ENCODE results near the gene GRID2. TPM values are rescaled to one million over a fixed set of nuclear protein-coding genes. Genes with fewer than 3 reads are reported as not detected.
"Not testable (repeated sequence)": the region's sequence is repeated elsewhere in the genome, so short reads cannot be mapped to it uniquely, and the experiment has no call there.

Gene GRID2
- total RNA-seq, 2 experiments from 2014 or later: not detected

DNA sequence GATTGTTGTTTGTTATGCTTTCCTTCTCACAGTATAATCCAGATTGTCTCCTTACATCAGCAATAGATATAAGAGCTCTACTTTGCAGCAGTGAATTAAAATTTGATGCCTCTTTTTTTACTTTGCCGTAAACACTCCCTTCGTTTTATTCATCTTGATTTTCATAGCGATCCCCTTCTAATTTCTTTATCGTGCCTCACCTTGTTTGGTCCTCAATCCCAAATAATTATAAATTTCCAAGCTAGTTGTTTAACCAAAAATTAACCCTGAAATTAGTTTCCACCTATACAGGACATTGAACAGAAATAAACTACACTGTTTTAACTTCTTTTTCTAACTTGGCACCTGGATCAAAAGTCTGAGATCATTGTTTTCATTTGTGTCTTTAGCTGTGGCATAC is 35.1 kb upstream of the GRID2 start:
- Mint-ChIP-seq H3K27me3 (ENCODE audit: low read depth) (no peaks in the 10 kb centered on the region), H3K27ac (no peak overlapping the region), H3K9me3 (peaks cover 4% of the 10 kb centered on the region), H3K36me3 (ENCODE audit: low read depth) (no peaks in the 10 kb centered on the region), H3K4me1 (ENCODE audit: low read depth) (no peaks in the 10 kb centered on the region), H3K4me3 (no peak overlapping the region)
- intact Hi-C loops (cut with micrococcal nuclease): no loop called here
- no peak for DNase-seq
- CTCF ChIA-PET: no interaction called here

DNA sequence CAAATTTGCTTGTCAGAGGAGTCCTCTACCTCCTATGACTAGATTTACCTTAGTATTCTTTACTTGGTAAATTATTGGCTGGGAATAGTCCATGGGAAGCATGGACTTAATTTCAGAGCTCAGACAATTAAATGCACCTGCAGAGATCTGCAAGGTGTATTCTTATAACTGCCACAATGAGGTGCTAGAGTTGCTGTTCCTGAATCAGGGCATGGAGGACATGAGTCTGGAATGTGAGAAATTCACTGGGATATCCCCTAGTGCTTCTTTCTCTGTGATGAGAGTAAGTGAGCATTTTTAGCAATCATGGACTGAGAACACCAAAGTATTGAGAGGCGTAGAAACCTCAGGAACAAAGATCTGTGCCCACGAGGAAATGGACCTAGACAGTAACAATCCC is 32.9 kb upstream of the GRID2 start:
- Mint-ChIP-seq H3K4me3 (no peak overlapping the region), H3K4me1 (ENCODE audit: low read depth) (no peaks in the 10 kb centered on the region), H3K27ac (no peak overlapping the region), H3K36me3 (ENCODE audit: low read depth) (no peaks in the 10 kb centered on the region), H3K27me3 (ENCODE audit: low read depth) (no peaks in the 10 kb centered on the region), H3K9me3 (peaks cover 4% of the 10 kb centered on the region)
- intact Hi-C loops (cut with micrococcal nuclease): no loop called here
- no peak for DNase-seq
- CTCF ChIA-PET: interaction anchor here (0.6 kb wide), 1 partner anchor 65 kb away, joined by 4 read pairs; no protein-coding TSS in a partner anchor

DNA sequence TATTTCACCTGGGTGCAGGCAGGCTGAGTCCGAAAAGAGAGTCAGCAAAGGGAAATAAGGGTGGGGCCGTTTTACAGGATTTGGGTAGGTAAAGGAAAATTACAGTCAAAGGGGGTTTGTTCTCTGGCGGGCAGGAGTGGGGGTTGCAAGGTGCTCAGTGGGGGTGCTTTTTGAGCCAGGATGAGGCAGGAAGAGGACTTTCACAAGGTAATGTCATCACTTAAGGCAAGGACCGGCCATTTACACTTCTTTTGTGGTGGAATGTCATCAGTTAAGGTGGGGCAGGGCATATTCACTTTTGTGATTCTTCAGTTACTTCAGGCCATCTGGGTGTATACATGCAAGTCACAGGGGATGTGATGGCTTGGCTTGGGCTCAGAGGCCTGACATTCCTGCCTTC is 32.2 kb upstream of the GRID2 start:
- intact Hi-C loops (cut with micrococcal nuclease); H3K9me3 Mint-ChIP-seq; H3K36me3 Mint-ChIP-seq (ENCODE audit: low read depth); H3K4me3 Mint-ChIP-seq; H3K27ac Mint-ChIP-seq; CTCF ChIA-PET; H3K27me3 Mint-ChIP-seq (ENCODE audit: low read depth); H3K4me1 Mint-ChIP-seq (ENCODE audit: low read depth); DNase-seq: not testable (repeated sequence)

DNA sequence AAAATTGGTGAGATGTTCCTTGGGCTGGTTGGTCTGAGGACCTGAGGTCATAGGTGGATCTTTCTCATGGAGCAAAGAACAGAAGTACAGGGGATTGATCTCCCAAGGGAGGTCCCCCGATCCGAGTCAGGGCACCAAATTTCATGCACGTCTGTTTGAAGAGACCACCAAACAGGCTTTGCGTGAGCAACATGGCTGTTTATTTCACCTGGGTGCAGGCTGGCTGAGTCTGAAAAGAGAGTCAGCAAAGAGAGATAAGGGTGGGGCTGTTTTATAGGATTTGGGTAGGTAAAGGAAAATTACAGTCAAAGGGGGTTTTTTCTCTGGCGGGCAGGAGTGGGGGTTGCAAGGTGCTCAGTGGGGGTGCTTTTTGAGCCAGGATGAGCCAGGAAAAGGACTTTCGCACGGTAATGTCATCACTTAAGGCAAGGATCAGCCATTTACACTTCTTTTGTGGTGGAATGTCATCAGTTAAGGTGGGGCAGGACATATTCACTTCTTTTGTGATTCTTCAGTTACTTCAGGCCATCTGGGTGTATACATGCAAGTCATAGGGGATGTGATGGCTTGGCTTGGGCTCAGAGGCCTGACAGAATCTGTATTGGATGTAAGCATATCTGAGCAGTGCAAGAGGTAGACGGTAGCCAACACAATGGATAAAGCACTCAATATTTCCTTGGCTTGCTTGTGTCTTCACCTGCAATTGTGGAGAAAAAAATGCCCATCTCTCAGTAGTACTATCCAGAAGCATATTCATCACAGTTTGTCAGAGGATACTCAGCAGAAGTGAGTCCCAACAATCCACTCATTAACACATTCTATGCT is 26.5 kb upstream of the GRID2 start:
- CTCF ChIA-PET; H3K4me1 Mint-ChIP-seq (ENCODE audit: low read depth); H3K27me3 Mint-ChIP-seq (ENCODE audit: low read depth): not testable (repeated sequence)

DNA sequence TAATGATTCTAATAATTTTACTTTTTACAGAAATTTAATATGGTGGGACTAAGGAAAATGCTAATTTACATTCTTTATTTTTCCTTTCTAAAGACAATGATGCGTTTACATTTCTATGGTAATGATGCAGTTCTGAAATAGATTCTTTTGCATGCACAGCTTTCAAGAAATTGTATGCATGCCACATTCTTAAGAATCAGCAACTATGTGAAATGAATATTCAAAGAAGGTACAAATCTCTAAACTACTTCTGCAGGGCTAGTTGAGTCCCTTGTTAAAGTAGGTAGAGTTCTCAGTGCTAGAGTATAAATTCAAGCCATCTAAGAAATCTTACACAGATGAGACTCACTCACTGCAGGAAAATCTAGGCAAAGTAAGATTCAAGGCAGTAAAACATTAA is 24.5 kb upstream of the GRID2 start:
- no peak for DNase-seq
- H3K27me3 Mint-ChIP-seq (ENCODE audit: low read depth): no peaks in the 10 kb centered on the region
- intact Hi-C loops (cut with micrococcal nuclease): no loop called here
- H3K4me1 Mint-ChIP-seq (ENCODE audit: low read depth): no peaks in the 10 kb centered on the region
- H3K9me3 Mint-ChIP-seq: peaks cover 1% of the 10 kb centered on the region
- H3K36me3 Mint-ChIP-seq (ENCODE audit: low read depth): no peaks in the 10 kb centered on the region
- no peak overlapping the region for H3K4me3 Mint-ChIP-seq
- CTCF ChIA-PET: no interaction called here
- no peak overlapping the region for H3K27ac Mint-ChIP-seq

More for the DNA sequence above, 26.5 kb upstream of the GRID2 start:
- H3K4me3 Mint-ChIP-seq; DNase-seq; H3K9me3 Mint-ChIP-seq; H3K27ac Mint-ChIP-seq; intact Hi-C loops (cut with micrococcal nuclease); H3K36me3 Mint-ChIP-seq (ENCODE audit: low read depth): not testable (repeated sequence)

DNA sequence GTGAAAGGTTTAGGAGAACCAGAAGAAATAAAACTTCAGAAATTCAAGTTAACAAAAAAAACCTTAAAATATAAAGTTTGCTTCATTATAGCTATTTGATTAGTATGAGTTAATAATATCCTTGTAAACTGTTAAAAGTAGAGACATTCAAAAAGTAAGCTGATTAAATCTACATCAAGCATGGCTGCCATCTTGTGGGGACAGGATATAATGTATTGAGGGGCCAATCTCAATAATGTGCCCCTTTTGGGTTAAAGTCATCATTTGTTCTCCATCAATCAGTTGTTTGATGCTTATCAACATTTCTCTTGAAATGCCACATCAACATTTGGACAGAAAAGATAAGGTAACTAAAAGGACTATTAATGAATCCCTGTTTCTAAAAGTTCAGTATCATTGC is 4.6 kb upstream of the GRID2 start:
- Mint-ChIP-seq H3K9me3 (no peaks in the 10 kb centered on the region), H3K4me1 (ENCODE audit: low read depth) (no peaks in the 10 kb centered on the region), H3K4me3 (no peak overlapping the region), H3K27ac (no peak overlapping the region), H3K27me3 (ENCODE audit: low read depth) (peaks cover 11% of the 10 kb centered on the region), H3K36me3 (ENCODE audit: low read depth) (no peaks in the 10 kb centered on the region)
- intact Hi-C loops (cut with micrococcal nuclease): no loop called here
- CTCF ChIA-PET: no interaction called here
- no peak for DNase-seq

DNA sequence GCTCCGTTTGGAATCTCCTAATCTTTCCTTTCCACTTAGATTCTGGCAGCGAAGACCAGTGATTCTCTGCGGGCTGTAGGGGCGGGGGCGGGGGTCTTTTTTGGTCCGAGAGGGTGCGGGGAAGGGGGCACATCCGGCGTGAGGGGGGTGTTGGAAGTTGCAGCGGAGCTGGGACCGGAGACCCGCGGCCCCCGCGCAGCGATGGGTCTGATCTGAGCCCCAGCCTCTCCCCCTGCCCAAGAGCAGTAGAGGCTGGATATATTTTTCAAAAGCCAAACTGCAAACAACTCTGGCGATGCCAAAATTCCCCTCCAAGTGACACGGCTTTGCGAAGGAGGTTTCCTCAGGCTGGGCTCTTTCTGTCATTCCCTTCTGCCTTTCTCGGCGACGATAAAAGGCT is 355 bp downstream of the GRID2 start:
- H3K27ac Mint-ChIP-seq: no peak overlapping the region
- H3K4me1 Mint-ChIP-seq (ENCODE audit: low read depth): peaks cover 8% of the 10 kb centered on the region
- DNase-seq: no peak
- CTCF ChIA-PET: no interaction called here
- H3K27me3 Mint-ChIP-seq (ENCODE audit: low read depth): peaks cover 38% of the 10 kb centered on the region
- intact Hi-C loops (cut with micrococcal nuclease): no loop called here
- H3K9me3 Mint-ChIP-seq: peaks cover 1% of the 10 kb centered on the region
- no peak overlapping the region for H3K4me3 Mint-ChIP-seq
- peaks cover 2% of the 10 kb centered on the region for H3K36me3 Mint-ChIP-seq (ENCODE audit: low read depth)

DNA sequence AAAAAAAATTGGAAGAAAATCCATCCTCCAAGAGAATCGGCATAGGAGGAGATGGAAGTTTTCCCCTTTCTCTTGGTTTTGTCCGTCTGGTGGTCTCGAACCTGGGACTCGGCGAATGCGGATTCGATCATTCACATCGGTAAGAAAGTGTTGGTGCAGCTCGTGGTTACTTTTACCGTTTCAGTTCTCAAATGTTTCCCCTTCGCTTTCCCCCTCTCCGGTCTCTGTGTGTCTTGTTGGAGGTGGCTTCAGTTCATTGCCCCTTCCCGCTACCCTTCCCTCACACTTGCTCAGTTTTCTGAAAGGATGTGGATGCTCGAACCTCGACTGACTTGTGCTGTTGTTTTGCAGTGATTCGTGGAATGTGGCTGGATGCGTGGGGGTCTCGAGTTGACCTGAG is 840 bp downstream of the GRID2 start:
- Mint-ChIP-seq H3K4me3 (no peak overlapping the region), H3K36me3 (ENCODE audit: low read depth) (peaks cover 2% of the 10 kb centered on the region), H3K27ac (no peak overlapping the region), H3K27me3 (ENCODE audit: low read depth) (peaks cover 38% of the 10 kb centered on the region), H3K9me3 (peaks cover 1% of the 10 kb centered on the region), H3K4me1 (ENCODE audit: low read depth) (peaks cover 8% of the 10 kb centered on the region)
- no peak for DNase-seq
- CTCF ChIA-PET: no interaction called here
- intact Hi-C loops (cut with micrococcal nuclease): no loop called here

DNA sequence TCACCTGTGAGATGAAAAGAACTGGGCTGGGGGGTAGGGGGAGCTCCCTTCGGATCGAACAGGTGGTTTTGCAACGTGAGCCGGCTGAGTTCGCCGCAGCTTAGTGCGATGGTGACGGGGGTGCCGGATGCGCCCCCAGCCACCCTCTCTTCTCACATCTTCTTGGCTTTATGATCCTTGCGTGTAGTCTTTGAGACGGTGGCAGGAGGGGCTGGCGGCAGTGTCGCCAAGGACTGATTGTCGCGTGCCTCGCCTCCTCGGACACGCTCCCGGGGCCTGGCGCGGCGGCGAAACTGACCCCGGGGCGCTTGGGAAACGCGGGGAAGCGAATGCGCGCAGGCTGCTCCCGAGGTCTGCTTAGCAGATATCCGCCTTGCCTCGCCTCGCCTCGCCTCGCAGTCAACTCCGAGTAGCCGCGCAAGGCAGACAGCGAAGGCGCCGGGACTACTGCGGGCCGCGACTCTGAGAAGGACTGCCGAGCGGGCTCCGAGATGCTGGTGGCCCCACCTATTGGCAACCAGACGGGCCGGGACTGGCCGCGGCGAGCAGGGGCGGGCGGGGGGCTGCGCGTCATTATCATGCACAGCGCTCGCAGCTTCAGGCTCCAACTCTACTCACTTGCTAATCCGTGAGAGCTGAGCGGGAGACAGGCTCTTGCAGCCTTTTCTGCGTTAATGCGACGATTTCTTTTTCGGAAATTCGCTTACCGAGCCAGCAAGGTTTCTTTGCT is 1.5 kb downstream of the GRID2 start:
- peaks cover 38% of the 10 kb centered on the region for H3K27me3 Mint-ChIP-seq (ENCODE audit: low read depth)
- H3K4me3 Mint-ChIP-seq: no peak overlapping the region
- intact Hi-C loops (cut with micrococcal nuclease): no loop called here

DNA sequence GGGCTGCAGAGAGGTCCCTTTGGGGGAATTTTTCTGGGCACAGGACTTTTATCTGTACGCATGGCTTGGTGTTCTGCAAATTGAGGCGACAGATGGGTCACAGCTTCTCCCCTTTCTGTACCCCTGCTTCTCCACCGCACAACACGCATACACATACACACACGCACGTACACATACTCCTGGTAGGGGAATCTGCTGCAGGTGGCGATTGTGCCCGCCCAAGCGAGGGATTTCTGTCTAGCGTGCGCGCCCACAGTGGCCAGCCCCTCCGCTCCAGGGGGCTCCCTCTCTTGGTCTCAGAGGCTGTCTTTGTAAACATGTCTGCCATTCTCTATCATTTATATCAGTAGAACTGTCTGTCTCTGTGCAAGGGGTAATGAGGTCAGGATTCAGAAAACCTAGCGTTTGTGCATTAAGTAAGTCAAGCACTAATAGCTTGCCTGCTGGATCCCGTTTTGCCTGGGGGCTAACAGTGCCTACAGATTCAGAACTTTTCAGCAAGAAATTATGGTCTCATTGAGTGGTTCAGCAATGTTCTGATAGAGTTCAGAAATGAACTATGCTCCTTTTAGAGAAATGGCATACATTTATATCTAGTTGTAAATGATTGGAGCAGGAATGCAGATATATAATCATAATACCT is 2.2 kb downstream of the GRID2 start:
- Mint-ChIP-seq H3K36me3 (ENCODE audit: low read depth) (peaks cover 2% of the 10 kb centered on the region), H3K27me3 (ENCODE audit: low read depth) (peaks cover 38% of the 10 kb centered on the region), H3K4me3 (no peak overlapping the region), H3K9me3 (peaks cover 1% of the 10 kb centered on the region), H3K27ac (no peak overlapping the region), H3K4me1 (ENCODE audit: low read depth) (peaks cover 8% of the 10 kb centered on the region)
- CTCF ChIA-PET: no interaction called here
- no peak for DNase-seq
- intact Hi-C loops (cut with micrococcal nuclease): no loop called here

More for the DNA sequence above, 1.5 kb downstream of the GRID2 start:
- H3K36me3 Mint-ChIP-seq (ENCODE audit: low read depth): peaks cover 2% of the 10 kb centered on the region
- peaks cover 1% of the 10 kb centered on the region for H3K9me3 Mint-ChIP-seq
- H3K27ac Mint-ChIP-seq: no peak overlapping the region
- CTCF ChIA-PET: no interaction called here
- peaks cover 8% of the 10 kb centered on the region for H3K4me1 Mint-ChIP-seq (ENCODE audit: low read depth)
- DNase-seq: no peak

DNA sequence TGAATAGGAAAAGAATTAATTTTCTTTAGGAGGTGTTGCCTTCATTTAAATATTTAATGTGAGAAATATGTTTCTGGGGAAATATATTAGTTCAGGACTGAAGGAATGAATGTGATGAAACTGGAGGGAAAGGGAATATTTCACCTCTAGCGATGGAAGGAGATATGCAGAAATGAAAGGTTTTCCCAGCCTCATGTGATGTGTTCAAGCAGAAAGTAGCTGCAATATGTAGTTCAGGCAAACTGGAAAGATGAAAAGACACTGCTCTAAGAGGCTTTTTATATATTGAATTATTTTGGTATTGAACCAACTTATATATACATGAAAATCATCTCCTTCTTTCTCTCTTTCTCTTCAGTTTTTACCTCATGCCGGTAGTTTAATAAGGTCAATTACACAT is 3.4 kb downstream of the GRID2 start:
- H3K9me3 Mint-ChIP-seq: peaks cover 1% of the 10 kb centered on the region
- no peak overlapping the region for H3K27ac Mint-ChIP-seq
- peaks cover 2% of the 10 kb centered on the region for H3K36me3 Mint-ChIP-seq (ENCODE audit: low read depth)
- intact Hi-C loops (cut with micrococcal nuclease): no loop called here
- DNase-seq: no peak
- CTCF ChIA-PET: no interaction called here
- H3K4me1 Mint-ChIP-seq (ENCODE audit: low read depth): peaks cover 8% of the 10 kb centered on the region
- no peak overlapping the region for H3K4me3 Mint-ChIP-seq
- H3K27me3 Mint-ChIP-seq (ENCODE audit: low read depth): peaks cover 36% of the 10 kb centered on the region

DNA sequence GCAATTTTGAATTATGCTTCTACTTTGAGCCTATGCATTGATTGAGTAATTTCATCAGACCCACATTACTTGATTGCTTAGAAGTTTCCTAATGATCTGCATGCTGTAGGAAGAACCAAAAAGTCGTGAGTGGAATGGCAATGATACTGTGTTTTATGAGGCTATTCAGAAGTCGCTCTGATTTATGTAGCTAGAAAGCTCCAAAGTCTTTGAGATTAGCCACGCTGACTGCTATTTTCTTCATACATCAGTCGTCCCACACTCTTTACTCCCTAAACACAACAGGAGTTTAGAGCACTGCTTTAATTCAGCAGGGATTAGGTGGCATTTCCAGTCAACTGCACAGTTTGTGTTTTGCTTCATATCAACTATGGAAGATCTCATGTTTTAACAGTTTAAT is 4.1 kb downstream of the GRID2 start:
- no peak for DNase-seq
- peaks cover 2% of the 10 kb centered on the region for H3K36me3 Mint-ChIP-seq (ENCODE audit: low read depth)
- no peak overlapping the region for H3K27ac Mint-ChIP-seq
- intact Hi-C loops (cut with micrococcal nuclease): no loop called here
- no peak overlapping the region for H3K4me3 Mint-ChIP-seq
- peaks cover 8% of the 10 kb centered on the region for H3K4me1 Mint-ChIP-seq (ENCODE audit: low read depth)
- H3K27me3 Mint-ChIP-seq (ENCODE audit: low read depth): peaks cover 32% of the 10 kb centered on the region
- H3K9me3 Mint-ChIP-seq: peaks cover 1% of the 10 kb centered on the region
- CTCF ChIA-PET: no interaction called here

DNA sequence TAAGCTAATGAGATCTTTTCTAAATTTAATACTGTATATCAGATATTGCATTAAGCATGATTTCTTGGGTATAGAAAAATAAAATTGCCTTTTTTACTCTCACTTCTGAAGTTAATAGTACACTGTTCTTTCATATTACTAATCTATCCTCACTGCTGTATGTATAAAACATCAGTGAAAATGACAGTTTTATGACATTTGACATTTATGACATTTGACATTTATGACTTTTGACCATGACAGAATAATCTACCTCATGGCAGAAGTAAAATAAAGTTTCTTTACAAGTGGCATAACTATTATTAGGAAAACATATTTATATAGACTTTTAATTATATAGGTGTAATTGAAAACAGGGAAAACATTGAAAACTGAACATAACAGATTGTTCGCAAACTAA is 13.3 kb downstream of the GRID2 start:
- CTCF ChIA-PET: no interaction called here
- no peaks in the 10 kb centered on the region for H3K4me1 Mint-ChIP-seq (ENCODE audit: low read depth)

More for the DNA sequence above, 13.3 kb downstream of the GRID2 start:
- no peaks in the 10 kb centered on the region for H3K9me3 Mint-ChIP-seq
- no peak for DNase-seq
- no peak overlapping the region for H3K27ac Mint-ChIP-seq
- H3K27me3 Mint-ChIP-seq (ENCODE audit: low read depth): no peaks in the 10 kb centered on the region
- no peaks in the 10 kb centered on the region for H3K36me3 Mint-ChIP-seq (ENCODE audit: low read depth)
- intact Hi-C loops (cut with micrococcal nuclease): no loop called here
- H3K4me3 Mint-ChIP-seq: no peak overlapping the region
